HCT116 (cell line): ENCODE results near the gene CEACAM18.

Source experiments
- EZH2 ChIP-seq: fragments of 200-600 bp; sonication (generic); IDR thresholded peaks from 2 replicates; pipeline ENCODE4 v1.6.1; 2017; ENCODE audit warnings: antibody characterized with exemption, mixed run types
- POLR2A ChIP-seq: IDR thresholded peaks from 2 replicates; pipeline ENCODE4 v1.7.0; 2011; ENCODE audit warnings: borderline replicate concordance; ENCODE audit not compliant: insufficient read depth, insufficient read length; ENCODE audit errors: extremely low read depth
- POLR2AphosphoS5 ChIP-seq: IDR thresholded peaks from 2 replicates; pipeline ENCODE4 v1.6.1; 2011; ENCODE audit warnings: mild to moderate bottlenecking, low read depth, low read length, moderate library complexity
- REST ChIP-seq: IDR thresholded peaks from 2 replicates; pipeline ENCODE4 v1.6.1; 2012; ENCODE audit warnings: low read depth
- SIN3A ChIP-seq: IDR thresholded peaks from 2 replicates; pipeline ENCODE4 v1.6.1; 2012; ENCODE audit warnings: low read depth
- SP1 ChIP-seq: IDR thresholded peaks from 2 replicates; pipeline ENCODE4 v1.6.1; 2012; ENCODE audit warnings: low read depth
- SRF ChIP-seq: IDR thresholded peaks from 2 replicates; pipeline ENCODE4 v1.6.1; 2012; ENCODE audit warnings: low read depth
- ZNF274 ChIP-seq: fragments of 200-500 bp; sonication (Bioruptor generic); IDR thresholded peaks from 2 replicates; pipeline ENCODE4 v1.6.1; 2014; ENCODE audit warnings: mild to moderate bottlenecking, low read depth, low read length, inconsistent platforms
- TF ChIP-seq, protein P1 (sequence below), 3 experiments: fragments of 200-600 bp in 1 of 3; sonication (generic) in 1 of 3; IDR thresholded peaks in 2 of 3; conservative IDR thresholded peaks in 1 of 3; 2 replicates each; pipeline ENCODE4 v1.5.1; 2012 to 2017; ENCODE audit warnings: low read depth in 2 of 3, low read length in 2 of 3, antibody characterized with exemption in 1 of 3, borderline replicate concordance in 1 of 3, control low read depth in 1 of 3, mild to moderate bottlenecking in 1 of 3, mixed read lengths in 1 of 3, mixed run types in 1 of 3, moderate library complexity in 1 of 3; ENCODE audit not compliant: insufficient read depth in 1 of 3

DNA sequence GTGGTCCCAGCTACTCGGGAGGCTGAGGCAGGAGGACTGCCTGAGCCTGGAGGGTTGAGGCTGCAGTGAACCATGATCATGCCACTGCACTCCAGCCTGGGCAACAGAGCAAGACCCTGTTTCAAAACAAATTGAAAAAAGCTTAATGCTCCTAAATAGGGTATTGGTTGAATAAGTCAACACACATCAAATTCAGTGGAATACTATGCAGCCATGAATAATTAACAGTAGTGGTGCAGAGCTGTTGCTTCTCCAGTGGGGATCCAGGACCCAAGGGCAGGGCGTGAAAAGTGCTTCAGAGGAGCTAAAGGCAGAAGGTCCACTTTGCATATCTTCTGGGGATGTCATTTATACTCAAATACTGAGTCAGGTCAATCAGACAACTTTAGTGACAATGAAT, 38.3 kb upstream of the CEACAM18 start:
- TF ChIP-seq SIN3A (no peak), POLR2A (no peak), POLR2AphosphoS5 (no peak), SP1 (no peak), REST (no peak), ZNF274 (no peak), SRF (no peak), EZH2 (no peak)
- TF ChIP-seq, protein P1, sequence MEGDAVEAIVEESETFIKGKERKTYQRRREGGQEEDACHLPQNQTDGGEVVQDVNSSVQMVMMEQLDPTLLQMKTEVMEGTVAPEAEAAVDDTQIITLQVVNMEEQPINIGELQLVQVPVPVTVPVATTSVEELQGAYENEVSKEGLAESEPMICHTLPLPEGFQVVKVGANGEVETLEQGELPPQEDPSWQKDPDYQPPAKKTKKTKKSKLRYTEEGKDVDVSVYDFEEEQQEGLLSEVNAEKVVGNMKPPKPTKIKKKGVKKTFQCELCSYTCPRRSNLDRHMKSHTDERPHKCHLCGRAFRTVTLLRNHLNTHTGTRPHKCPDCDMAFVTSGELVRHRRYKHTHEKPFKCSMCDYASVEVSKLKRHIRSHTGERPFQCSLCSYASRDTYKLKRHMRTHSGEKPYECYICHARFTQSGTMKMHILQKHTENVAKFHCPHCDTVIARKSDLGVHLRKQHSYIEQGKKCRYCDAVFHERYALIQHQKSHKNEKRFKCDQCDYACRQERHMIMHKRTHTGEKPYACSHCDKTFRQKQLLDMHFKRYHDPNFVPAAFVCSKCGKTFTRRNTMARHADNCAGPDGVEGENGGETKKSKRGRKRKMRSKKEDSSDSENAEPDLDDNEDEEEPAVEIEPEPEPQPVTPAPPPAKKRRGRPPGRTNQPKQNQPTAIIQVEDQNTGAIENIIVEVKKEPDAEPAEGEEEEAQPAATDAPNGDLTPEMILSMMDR (IDR thresholded peaks at IDR 0.05 in 2 of 3, conservative IDR thresholded peaks at IDR 0.05 in 1 of 3; ENCODE audit: borderline replicate concordance in 1 of 3, insufficient read depth in 1 of 3, low read depth in 2 of 3, low read length in 2 of 3), result no peak
